Right atrium auricular region (tissue), 2 donors: ENCODE results near the gene ZNF92. TPM values are rescaled to one million over a fixed set of nuclear protein-coding genes. Genes with fewer than 3 reads are reported as not detected.
"Not testable (repeated sequence)": the region's sequence is repeated elsewhere in the genome, so short reads cannot be mapped to it uniquely, and the experiment has no call there.

Source experiments
- DNase-seq: peaks from one replicate; pipeline ENCODE4 v3.0.0-alpha.2; 2019; ENCODE audit warnings: low spot score
- H3K27ac ChIP-seq, 2 donors: fragments of 200-600 bp; sonication (generic); 1 replicate in 1 of 2; 2 replicates in 1 of 2; pipeline ENCODE4 v1.5.1; 2016 to 2019
- H3K27me3 ChIP-seq, 2 donors: fragments of 200-600 bp; sonication (generic); one replicate each; pipeline versions ENCODE4 v1.5.1 to v1.6.0; 2017 to 2019
- H3K36me3 ChIP-seq: fragments of 200-600 bp; sonication (generic); one replicate; pipeline ENCODE4 v1.5.1; 2016
- H3K4me1 ChIP-seq, 2 donors: fragments of 200-600 bp; sonication (generic); one replicate each; pipeline versions ENCODE4 v1.5.1 to v1.6.0; 2017 to 2019
- H3K4me3 ChIP-seq, 2 donors: fragments of 200-600 bp; sonication (generic); 1 replicate in 1 of 2; 2 replicates in 1 of 2; pipeline ENCODE4 v1.5.1; 2017 to 2019; ENCODE audit warnings: mild to moderate bottlenecking in 1 of 2, moderate library complexity in 1 of 2
- H3K9me3 ChIP-seq, 2 donors: fragments of 200-600 bp; sonication (generic); one replicate each; pipeline ENCODE4 v1.5.1; 2019
- total RNA-seq, 2 donors: library from RNA; depleted of rRNA; stranded (reverse); fragments of >200 nt; gene quantifications; one replicate each; pipeline ENCODE4 v1.1.0, GENCODE V29; 2016
- TF ChIP-seq, protein P1 (sequence below), 2 donors: fragments of 200-600 bp; sonication (generic); IDR thresholded peaks; one replicate each; pipeline ENCODE4 v1.5.1; 2019; ENCODE audit warnings: antibody characterized with exemption in 2 of 2

Gene ZNF92
- total RNA-seq, result 1 to 10 TPM; 2.5 to 5.5 TPM

DNA sequence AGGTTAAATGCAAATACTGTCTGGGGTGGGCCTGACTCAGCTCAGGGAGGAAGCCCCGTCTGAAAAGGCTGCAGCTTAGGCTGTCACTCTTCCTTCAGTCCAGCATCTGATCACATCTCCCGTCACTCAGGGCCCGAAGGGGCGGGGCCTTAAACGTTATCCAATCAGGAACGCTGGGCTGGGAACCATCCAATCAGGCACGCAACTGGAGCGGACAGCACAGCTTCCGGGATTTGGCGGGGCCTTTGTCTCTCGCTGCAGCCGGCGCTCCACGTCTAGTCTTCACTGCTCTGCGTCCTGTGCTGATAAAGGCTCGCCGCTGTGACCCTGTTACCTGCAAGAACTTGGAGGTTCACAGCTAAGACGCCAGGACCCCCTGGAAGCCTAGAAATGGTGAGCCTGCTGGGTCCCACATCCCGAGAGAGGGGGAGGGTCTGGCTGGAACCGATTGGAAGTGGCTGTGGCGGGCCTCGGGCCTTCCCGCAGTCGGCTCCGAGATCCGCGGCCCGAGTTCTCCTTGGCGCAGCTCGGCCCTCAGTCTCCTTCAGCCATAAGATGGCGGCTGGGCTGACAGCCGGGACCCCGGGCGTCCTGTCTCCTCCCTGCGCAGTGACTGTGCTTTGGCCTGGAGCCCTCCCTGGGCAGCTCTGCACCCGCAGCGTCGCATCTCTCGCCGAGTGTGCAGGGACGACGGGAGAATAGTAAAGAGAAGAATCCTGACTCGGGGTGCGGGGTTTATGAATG, at the start of gene ZNF92:
Gene ZNF92, plus strand, starts transcription at position 248 of the 744 bp plus-strand sequence. Its CDS starts 143 bp downstream, at position 391.
- H3K27me3 ChIP-seq, result no peaks in the 10 kb centered on the region
- peak within 1 kb of the TSS; percentile 81 to 89 for H3K4me3 ChIP-seq
- DNase-seq, result peak; percentile 99

DNA sequence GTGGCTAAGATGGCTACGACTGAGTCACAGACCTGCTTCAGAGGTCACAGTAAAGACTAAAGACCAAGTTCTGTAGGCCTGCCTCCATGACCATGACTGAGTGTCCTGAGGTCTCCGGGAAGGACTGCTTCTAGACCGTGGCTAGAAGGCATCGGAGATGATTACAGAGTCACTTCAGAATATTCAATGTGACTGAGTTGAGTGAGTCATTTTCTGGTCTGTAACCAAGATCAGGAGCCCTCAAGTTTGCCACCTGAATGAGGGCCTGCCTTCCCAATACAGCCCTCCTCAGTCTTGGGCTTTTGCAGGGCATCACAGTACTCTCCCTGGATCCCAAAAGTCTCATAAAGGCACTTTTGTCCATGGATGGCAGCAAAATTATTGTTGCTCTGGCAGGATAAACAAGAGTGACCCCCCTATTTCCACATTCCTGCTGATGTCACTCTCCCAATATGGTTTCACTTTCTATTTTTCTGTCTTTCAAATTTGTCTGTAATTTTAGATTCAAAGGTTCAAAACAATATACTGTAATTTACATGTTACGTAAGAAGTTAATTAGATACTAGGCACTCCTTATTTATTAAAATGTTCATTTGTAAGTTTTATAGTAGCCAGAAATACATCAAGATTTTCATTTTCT, 47.7 kb upstream of the ZNF92 start:
- TF ChIP-seq, protein P1, sequence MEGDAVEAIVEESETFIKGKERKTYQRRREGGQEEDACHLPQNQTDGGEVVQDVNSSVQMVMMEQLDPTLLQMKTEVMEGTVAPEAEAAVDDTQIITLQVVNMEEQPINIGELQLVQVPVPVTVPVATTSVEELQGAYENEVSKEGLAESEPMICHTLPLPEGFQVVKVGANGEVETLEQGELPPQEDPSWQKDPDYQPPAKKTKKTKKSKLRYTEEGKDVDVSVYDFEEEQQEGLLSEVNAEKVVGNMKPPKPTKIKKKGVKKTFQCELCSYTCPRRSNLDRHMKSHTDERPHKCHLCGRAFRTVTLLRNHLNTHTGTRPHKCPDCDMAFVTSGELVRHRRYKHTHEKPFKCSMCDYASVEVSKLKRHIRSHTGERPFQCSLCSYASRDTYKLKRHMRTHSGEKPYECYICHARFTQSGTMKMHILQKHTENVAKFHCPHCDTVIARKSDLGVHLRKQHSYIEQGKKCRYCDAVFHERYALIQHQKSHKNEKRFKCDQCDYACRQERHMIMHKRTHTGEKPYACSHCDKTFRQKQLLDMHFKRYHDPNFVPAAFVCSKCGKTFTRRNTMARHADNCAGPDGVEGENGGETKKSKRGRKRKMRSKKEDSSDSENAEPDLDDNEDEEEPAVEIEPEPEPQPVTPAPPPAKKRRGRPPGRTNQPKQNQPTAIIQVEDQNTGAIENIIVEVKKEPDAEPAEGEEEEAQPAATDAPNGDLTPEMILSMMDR (IDR thresholded peaks at IDR 0.05), result no peak
- H3K27me3 ChIP-seq, result no peaks in the 10 kb centered on the region
- no peaks in the 10 kb centered on the region for H3K9me3 ChIP-seq
- H3K4me3 ChIP-seq, result no peak overlapping the region
- DNase-seq, result no peak
- no peaks in the 10 kb centered on the region for H3K4me1 ChIP-seq
- no peak overlapping the region for H3K27ac ChIP-seq
- H3K36me3 ChIP-seq, result no peaks in the 10 kb centered on the region

More for the DNA sequence above, at the start of gene ZNF92:
- peaks cover 3% of the 10 kb centered on the region for H3K36me3 ChIP-seq
- H3K4me1 ChIP-seq, result peaks cover 0 to 24% of the 10 kb centered on the region in 2 donors
- peak within 1 kb of the TSS; percentile 85 to 89 for H3K27ac ChIP-seq
- no peaks in the 10 kb centered on the region for H3K9me3 ChIP-seq
- TF ChIP-seq, protein P1 (IDR thresholded peaks at IDR 0.05), result no peak

DNA sequence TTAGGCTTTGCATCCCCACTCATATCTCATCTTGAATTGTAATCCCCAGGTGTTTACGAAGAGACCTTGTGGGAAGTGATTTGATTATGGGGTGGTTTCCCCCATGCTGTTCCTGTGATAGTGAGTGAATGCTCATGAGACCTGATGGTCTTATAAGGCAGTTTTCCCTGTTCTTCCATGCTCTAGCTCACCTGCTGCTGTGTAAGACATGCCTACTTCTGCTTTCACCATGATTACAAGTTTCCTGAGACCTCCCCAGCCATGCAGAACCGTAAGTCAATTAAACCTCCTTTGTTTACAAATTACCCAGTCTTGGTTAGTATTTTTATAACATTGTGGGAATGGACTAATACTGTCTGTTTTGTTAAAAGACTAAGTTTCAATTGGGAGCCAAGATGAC, 35.3 kb upstream of the ZNF92 start:
- Histone ChIP-seq H3K27me3 (no peaks in the 10 kb centered on the region), H3K4me1 (no peaks in the 10 kb centered on the region), H3K27ac (no peak overlapping the region), H3K9me3 (no peaks in the 10 kb centered on the region), H3K4me3 (no peak overlapping the region), H3K36me3 (no peaks in the 10 kb centered on the region)
- DNase-seq, result no peak
- TF ChIP-seq, protein P1 (IDR thresholded peaks at IDR 0.05), result no peak

DNA sequence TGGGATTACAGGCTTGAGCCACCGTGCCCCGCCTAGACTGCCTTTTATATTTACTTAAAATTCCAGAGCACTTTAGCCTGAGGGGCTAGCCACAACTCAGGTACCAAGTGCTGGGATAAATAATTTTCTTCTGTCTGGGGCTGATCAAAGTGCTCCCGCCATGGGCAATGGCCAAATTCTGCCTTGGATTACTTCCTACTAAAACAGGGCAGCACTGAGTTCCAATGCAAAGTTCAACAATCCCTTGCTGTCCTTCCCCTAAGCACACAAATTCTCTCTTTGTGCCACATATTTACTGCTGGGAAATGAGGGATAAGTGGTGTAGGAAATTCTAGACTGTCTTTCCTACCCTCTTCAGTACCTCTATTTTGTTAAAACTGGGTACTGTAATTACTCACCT, 34.4 kb upstream of the ZNF92 start:
- H3K27me3 ChIP-seq, result no peaks in the 10 kb centered on the region

DNA sequence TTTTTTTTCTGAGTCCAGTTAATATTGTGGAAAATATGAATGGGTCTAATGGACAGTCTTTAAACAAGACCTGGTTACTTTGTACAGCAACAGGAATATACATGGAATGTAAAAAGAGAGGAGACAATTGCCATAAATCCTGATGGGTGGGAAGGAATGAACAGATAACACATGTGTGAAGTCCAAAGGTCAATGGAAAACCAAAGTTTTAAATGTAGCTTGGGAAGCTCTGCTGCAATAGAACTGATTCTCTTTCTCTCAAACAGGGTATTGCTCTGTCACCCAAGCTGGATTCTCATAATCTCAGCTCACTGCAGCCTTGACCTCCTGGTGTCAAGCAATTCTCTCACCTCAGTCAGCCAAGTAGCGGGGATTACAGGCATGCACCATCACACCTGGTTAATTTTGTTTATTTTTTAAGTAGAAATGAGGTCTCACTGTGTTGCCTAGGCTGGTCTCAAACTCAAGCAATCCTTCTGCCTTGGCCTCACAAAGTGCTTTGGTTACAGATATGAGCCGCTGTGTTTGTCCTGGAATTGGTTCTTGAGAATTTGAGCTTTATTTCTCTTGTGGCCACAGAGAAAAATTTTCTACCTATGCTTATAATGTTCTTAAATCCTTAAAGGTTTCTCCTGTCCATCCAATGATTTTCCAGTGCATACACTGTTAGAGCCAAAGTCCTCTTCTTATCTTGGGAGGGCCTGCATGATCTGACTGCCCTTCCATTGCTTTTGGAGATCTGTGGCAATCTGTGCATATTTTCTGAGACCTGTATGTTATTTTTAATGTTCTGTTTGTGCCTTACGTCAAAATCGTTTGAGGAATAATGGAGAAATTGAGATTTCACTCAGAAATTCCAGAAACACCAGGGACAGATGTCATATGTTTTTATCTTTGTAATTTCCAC, 30.7 kb upstream of the ZNF92 start:
- no peaks in the 10 kb centered on the region for H3K36me3 ChIP-seq
- H3K9me3 ChIP-seq, result peaks cover 0 to 9% of the 10 kb centered on the region in 2 donors
- TF ChIP-seq, protein P1 (IDR thresholded peaks at IDR 0.05), result no peak
- H3K27me3 ChIP-seq, result no peaks in the 10 kb centered on the region
- H3K4me3 ChIP-seq, result no peak overlapping the region
- H3K27ac ChIP-seq, result no peak overlapping the region
- no peaks in the 10 kb centered on the region for H3K4me1 ChIP-seq
- no peak for DNase-seq

More for the DNA sequence above, 34.4 kb upstream of the ZNF92 start:
- H3K9me3 ChIP-seq, result no peaks in the 10 kb centered on the region
- DNase-seq, result no peak
- H3K36me3 ChIP-seq, result no peaks in the 10 kb centered on the region
- TF ChIP-seq, protein P1 (IDR thresholded peaks at IDR 0.05), result no peak
- H3K4me1 ChIP-seq, result no peaks in the 10 kb centered on the region
- no peak overlapping the region for H3K4me3 ChIP-seq
- H3K27ac ChIP-seq, result no peak overlapping the region

DNA sequence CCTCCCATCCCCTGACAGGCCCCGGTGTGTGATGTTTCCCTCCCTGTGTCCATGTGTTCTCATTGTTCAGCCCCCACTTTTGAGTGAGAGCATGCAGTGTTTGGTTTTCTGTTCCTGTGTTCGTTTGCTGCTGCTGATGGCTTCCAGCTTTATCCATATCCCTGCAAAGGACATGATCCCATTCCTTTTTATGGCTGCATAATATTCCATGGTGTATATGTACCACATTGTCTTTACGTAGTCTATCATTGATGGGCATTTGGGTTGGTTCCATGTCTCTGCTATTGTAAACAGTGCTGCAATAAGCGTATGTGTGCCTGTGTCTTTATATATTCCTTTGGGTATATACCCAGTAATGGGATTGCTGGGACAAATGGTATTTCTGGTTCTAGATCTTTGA, 29.1 kb upstream of the ZNF92 start:
- H3K27me3 ChIP-seq, H3K4me1 ChIP-seq, H3K27ac ChIP-seq, DNase-seq, H3K36me3 ChIP-seq, H3K4me3 ChIP-seq, H3K9me3 ChIP-seq: not testable (repeated sequence)
